Measurements from ENCODE around the gene ARHGEF19. TPM values are rescaled to one million over a fixed set of nuclear protein-coding genes. Genes with fewer than 3 reads are reported as not detected.

ARHGEF19 gene
- total RNA-seq, 1 experiment from 2014 or later = 21.6 TPM

DNA sequence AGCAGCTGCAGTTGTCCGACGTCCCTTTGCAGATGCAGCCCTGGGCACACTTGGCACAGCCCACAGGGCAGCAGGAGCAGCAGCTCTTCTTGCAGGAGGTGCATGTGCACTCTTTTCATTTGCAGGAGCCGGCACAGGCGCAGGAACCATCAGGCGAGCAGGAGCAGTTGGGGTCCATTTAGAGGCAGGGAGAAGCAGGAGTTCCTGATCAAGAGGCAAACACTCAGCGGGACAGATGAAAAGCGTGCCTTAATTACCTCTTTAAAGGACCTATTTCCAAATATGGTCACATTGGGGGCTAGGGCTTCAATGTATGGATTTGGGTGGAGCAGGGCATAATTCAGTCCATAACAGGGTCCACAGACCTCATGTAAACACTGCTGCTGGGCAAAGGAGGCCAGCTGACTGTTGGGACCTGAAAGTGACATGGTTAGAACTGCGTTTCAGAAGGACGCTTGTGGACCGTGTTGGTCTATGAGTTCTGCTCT, 28.8 kb upstream of the ARHGEF19 start:
- CTCF ChIA-PET = interaction anchor here (0.7 kb wide), 1 partner anchor 153 kb away, joined by 3 read pairs; no protein-coding TSS in a partner anchor
- POLR2A ChIA-PET = interaction anchor here (0.7 kb wide), 1 partner anchor 146 kb away, joined by 10 read pairs; no protein-coding TSS in a partner anchor
- Histone ChIP-seq H3K4me1 (ENCODE audit: control insufficient read depth, insufficient read depth, low read length) (peaks cover 9% of the 10 kb centered on the region), H3K36me3 (ENCODE audit: control insufficient read depth, insufficient read depth, low read length) (no peaks in the 10 kb centered on the region), H3K9me3 (ENCODE audit: control insufficient read depth, insufficient read depth, low read depth, low read length) (no peaks in the 10 kb centered on the region), H3K27me3 (ENCODE audit: control insufficient read depth, insufficient read depth, low read length) (no peaks in the 10 kb centered on the region), H3K27ac (ENCODE audit: low read length) (no peak overlapping the region), H3K4me3 (ENCODE audit: low read depth in 2 of 2, low read length in 2 of 2) (no peak overlapping the region)
- DNase-seq (ENCODE audit: low read depth, low spot score) (no peak), ATAC-seq (no peak)
- no TSS peak for BruUV-seq (replicated peaks)
- in situ Hi-C loops (cut with HindIII; ENCODE audit: low pct_unique_long_range_greater_than_20kb, low sequenced_read_pairs) (no loop called here), intact Hi-C loops (cut with micrococcal nuclease; ENCODE audit: unreplicated experiment) (no loop called here)
- TF ChIP-seq SIN3A (IDR thresholded peaks at IDR 0.05; ENCODE audit: borderline replicate concordance, insufficient read depth, low read depth, low read length) = no peak
- TF ChIP-seq, protein P1, sequence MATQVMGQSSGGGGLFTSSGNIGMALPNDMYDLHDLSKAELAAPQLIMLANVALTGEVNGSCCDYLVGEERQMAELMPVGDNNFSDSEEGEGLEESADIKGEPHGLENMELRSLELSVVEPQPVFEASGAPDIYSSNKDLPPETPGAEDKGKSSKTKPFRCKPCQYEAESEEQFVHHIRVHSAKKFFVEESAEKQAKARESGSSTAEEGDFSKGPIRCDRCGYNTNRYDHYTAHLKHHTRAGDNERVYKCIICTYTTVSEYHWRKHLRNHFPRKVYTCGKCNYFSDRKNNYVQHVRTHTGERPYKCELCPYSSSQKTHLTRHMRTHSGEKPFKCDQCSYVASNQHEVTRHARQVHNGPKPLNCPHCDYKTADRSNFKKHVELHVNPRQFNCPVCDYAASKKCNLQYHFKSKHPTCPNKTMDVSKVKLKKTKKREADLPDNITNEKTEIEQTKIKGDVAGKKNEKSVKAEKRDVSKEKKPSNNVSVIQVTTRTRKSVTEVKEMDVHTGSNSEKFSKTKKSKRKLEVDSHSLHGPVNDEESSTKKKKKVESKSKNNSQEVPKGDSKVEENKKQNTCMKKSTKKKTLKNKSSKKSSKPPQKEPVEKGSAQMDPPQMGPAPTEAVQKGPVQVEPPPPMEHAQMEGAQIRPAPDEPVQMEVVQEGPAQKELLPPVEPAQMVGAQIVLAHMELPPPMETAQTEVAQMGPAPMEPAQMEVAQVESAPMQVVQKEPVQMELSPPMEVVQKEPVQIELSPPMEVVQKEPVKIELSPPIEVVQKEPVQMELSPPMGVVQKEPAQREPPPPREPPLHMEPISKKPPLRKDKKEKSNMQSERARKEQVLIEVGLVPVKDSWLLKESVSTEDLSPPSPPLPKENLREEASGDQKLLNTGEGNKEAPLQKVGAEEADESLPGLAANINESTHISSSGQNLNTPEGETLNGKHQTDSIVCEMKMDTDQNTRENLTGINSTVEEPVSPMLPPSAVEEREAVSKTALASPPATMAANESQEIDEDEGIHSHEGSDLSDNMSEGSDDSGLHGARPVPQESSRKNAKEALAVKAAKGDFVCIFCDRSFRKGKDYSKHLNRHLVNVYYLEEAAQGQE (IDR thresholded peaks at IDR 0.05; ENCODE audit: insufficient read depth in 1 of 2, low read depth in 2 of 2, low read length in 1 of 2) = no peak
- TF ChIP-seq TCF7L2 (IDR thresholded peaks at IDR 0.05; ENCODE audit: low read depth, low read length) = no peak
- TF ChIP-seq POLR2AphosphoS5 (IDR thresholded peaks at IDR 0.05; ENCODE audit: low read depth, low read length) = no peak
- TF ChIP-seq, protein P2, sequence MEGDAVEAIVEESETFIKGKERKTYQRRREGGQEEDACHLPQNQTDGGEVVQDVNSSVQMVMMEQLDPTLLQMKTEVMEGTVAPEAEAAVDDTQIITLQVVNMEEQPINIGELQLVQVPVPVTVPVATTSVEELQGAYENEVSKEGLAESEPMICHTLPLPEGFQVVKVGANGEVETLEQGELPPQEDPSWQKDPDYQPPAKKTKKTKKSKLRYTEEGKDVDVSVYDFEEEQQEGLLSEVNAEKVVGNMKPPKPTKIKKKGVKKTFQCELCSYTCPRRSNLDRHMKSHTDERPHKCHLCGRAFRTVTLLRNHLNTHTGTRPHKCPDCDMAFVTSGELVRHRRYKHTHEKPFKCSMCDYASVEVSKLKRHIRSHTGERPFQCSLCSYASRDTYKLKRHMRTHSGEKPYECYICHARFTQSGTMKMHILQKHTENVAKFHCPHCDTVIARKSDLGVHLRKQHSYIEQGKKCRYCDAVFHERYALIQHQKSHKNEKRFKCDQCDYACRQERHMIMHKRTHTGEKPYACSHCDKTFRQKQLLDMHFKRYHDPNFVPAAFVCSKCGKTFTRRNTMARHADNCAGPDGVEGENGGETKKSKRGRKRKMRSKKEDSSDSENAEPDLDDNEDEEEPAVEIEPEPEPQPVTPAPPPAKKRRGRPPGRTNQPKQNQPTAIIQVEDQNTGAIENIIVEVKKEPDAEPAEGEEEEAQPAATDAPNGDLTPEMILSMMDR (IDR thresholded peaks at IDR 0.05) = no peak

DNA sequence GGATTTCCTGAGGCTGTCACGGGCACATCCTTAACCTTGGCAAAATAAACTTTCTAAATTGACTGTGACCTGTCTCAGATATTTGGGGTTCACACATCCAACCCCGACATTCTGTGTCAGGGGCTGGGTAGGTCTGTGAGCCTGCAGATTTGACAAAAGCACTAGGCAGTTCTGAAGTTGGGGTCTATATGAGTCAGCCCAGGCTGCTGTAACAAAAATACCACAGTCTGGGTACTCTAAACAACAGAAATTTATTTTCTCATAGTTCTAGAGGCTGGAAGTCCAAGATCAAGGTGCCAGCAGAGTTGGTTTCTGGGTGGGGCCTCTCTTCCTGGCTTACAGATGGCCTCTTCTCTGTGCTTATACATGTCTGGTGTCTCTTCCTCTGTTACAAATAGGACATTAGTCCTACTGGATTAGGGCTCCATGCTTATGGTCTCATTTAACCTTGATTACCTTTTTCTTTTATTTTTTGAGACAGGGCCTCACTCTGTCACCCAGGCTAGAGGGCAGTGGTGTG, 27.6 kb upstream of the ARHGEF19 start:
- TF ChIP-seq, protein P2 (IDR thresholded peaks at IDR 0.05) = no peak
- TF ChIP-seq SIN3A (IDR thresholded peaks at IDR 0.05; ENCODE audit: borderline replicate concordance, insufficient read depth, low read depth, low read length) (no peak), POLR2AphosphoS5 (IDR thresholded peaks at IDR 0.05; ENCODE audit: low read depth, low read length) (no peak), TCF7L2 (IDR thresholded peaks at IDR 0.05; ENCODE audit: low read depth, low read length) (no peak)
- TF ChIP-seq, protein P1 (IDR thresholded peaks at IDR 0.05; ENCODE audit: insufficient read depth in 1 of 2, low read depth in 2 of 2, low read length in 1 of 2) = no peak
- POLR2A ChIA-PET = no interaction called here
- CTCF ChIA-PET = interaction anchor here (0.6 kb wide), 1 partner anchor 20 kb away, joined by 3 read pairs; no protein-coding TSS in a partner anchor
- peaks cover 13% of the 10 kb centered on the region for H3K4me1 ChIP-seq (ENCODE audit: control insufficient read depth, insufficient read depth, low read length)
- intact Hi-C loops (cut with micrococcal nuclease; ENCODE audit: unreplicated experiment) (no loop called here), in situ Hi-C loops (cut with HindIII; ENCODE audit: low pct_unique_long_range_greater_than_20kb, low sequenced_read_pairs) (no loop called here)
- no peak overlapping the region for H3K27ac ChIP-seq (ENCODE audit: low read length)
- no peaks in the 10 kb centered on the region for H3K9me3 ChIP-seq (ENCODE audit: control insufficient read depth, insufficient read depth, low read depth, low read length)
- DNase-seq (ENCODE audit: low read depth, low spot score) (no peak), ATAC-seq (no peak)
- H3K4me3 ChIP-seq (ENCODE audit: low read depth in 2 of 2, low read length in 2 of 2) = no peak overlapping the region
- BruUV-seq (replicated peaks) = no TSS peak
- H3K27me3 ChIP-seq (ENCODE audit: control insufficient read depth, insufficient read depth, low read length) = no peaks in the 10 kb centered on the region
- H3K36me3 ChIP-seq (ENCODE audit: control insufficient read depth, insufficient read depth, low read length) = no peaks in the 10 kb centered on the region

Measured in Panc1 (cell line).